GM12891 (cell line): ENCODE results near the gene PSMD5.

Source experiments
- DNase-seq: peaks from one replicate; pipeline ENCODE4 v3.0.0; 2011; ENCODE audit warnings: low spot score; ENCODE audit not compliant: insufficient read length
- FAIRE-seq: peaks from 2 replicates; lab custom pipeline; 2011; peaks lifted over from hg19 to GRCh38; lab: Jason Lieb, UNC
- PAX5 ChIP-seq: IDR thresholded peaks from 2 replicates; pipeline ENCODE4 v1.6.1; 2011; ENCODE audit warnings: low read length, moderate library complexity, mild to moderate bottlenecking; ENCODE audit not compliant: insufficient read depth, severe bottlenecking
- POLR2A ChIP-seq: IDR thresholded peaks from 2 replicates; pipeline ENCODE4 v1.6.1; 2011; ENCODE audit warnings: low read depth, low read length, control low read depth
- POLR2AphosphoS5 ChIP-seq: IDR thresholded peaks from 2 replicates; pipeline ENCODE4 v1.6.1; 2011; ENCODE audit warnings: low read depth, low read length, control low read depth
- POU2F2 ChIP-seq: IDR thresholded peaks from 2 replicates; pipeline ENCODE4 v1.6.1; 2011; ENCODE audit warnings: low read depth, mild to moderate bottlenecking, control low read depth, low read length, moderate library complexity
- SPI1 ChIP-seq: IDR thresholded peaks from 2 replicates; pipeline ENCODE4 v1.6.1; 2011; ENCODE audit warnings: low read depth, low read length, control low read depth
- TAF1 ChIP-seq: IDR thresholded peaks from 2 replicates; pipeline ENCODE4 v1.6.1; 2011; ENCODE audit warnings: low read depth, low read length, control low read depth

The PSMD5 gene

GRCh38 chr9:120855827-120856670, 13.3 kb upstream of the PSMD5 start:
- no peak for FAIRE-seq
- TF ChIP-seq POU2F2 (peak; percentile 63; the same call in 1 of the 2 replicates), POLR2AphosphoS5 (peak; percentile 23; the same call in 1 of the 2 replicates), TAF1 (no peak)
- DNase-seq = no peak

DNA sequence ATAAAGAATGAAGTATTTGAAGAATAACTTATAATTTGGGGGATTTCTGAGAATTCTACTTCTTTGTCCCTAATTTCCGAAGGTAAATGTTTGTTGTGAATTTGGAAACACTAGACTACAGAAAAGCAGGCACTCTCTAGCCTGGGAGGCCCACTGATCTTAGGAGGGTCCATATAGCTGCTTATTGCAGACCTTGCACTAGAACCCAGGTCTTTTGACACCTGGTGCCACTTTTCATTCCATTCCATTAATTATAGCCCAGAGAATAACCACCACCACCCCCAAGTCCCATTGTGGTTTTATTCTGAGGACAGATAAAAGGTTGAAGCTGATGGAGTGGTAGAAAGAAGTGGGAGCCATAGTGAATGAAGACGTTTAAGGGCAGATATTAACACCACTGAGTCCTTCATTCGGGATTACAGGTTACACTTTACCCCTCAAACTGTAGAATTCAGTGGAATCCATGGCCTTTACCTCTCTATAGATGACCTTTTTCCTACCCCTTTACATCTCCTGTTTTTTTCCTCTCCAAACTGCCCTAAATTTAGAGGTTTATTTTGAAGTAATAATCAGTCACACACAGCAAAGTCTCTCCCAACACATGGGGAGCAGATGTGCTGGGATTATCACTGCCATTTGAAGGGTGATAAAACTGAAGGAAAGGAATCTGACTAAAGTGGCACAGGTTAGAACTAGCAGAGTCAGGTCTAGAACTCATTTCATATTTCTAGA, 12.0 kb upstream of the PSMD5 start:
- FAIRE-seq (no peak), DNase-seq (no peak)
- TF ChIP-seq PAX5 (no peak), TAF1 (no peak), SPI1 (no peak), POU2F2 (no peak), POLR2A (no peak), POLR2AphosphoS5 (no peak)

GRCh38 chr9:120853198-120853597, 10.5 kb upstream of the PSMD5 start:
- no peak for TF ChIP-seq PAX5
- TF ChIP-seq SPI1 = no peak
- TF ChIP-seq POLR2A = no peak
- no peak for TF ChIP-seq POLR2AphosphoS5
- no peak for TF ChIP-seq TAF1
- TF ChIP-seq POU2F2 = no peak
- DNase-seq (no peak), FAIRE-seq (no peak)

GRCh38 chr9:120852240-120853010, 9.7 kb upstream of the PSMD5 start:
- DNase-seq (no peak), FAIRE-seq (no peak)
- TF ChIP-seq POLR2A (0 out of 2 replicates have a peak, but pooled peaks have one; percentile 26), POU2F2 (no peak)

- FAIRE-seq = no peak
- TF ChIP-seq POLR2A = no peak
- 0 out of 2 replicates have a peak, but pooled peaks have one; percentile 3 for TF ChIP-seq POLR2AphosphoS5
- DNase-seq = no peak
These were observed 8.7 kb upstream of the PSMD5 start for GRCh38 chr9:120851449-120851848.

DNA sequence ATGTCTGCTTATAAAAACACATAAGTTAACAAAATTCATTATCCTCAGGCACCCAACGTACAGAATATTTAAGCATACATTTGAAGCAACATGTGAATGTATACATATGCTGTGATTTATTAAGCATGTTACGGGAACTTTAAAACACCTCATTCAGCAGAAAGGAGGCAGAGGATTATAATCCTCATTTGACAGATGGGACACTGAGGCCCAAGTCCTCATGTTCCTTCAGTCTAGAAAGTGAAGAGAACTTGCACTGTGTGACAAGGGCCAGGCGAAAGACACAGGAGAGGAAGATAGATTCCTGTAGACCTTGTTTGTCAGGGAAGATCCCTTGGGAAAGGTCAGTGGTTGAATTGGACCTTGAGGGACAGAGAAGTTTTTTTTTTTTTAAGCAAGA, 7.6 kb upstream of the PSMD5 start:
- FAIRE-seq = no peak

GRCh38 chr9:120846906-120847305, 4.2 kb upstream of the PSMD5 start:
- TF ChIP-seq POLR2AphosphoS5 (peak; percentile 24; the same call in 1 of the 2 replicates), PAX5 (no peak), POLR2A (no peak)
- FAIRE-seq (no peak), DNase-seq (no peak)

More for the DNA sequence above, 7.6 kb upstream of the PSMD5 start:
- no peak for DNase-seq
- TF ChIP-seq SPI1 = no peak
- TF ChIP-seq PAX5 = no peak
- TF ChIP-seq POLR2A = no peak
- no peak for TF ChIP-seq POLR2AphosphoS5
- no peak for TF ChIP-seq TAF1
- TF ChIP-seq POU2F2 = no peak

DNA sequence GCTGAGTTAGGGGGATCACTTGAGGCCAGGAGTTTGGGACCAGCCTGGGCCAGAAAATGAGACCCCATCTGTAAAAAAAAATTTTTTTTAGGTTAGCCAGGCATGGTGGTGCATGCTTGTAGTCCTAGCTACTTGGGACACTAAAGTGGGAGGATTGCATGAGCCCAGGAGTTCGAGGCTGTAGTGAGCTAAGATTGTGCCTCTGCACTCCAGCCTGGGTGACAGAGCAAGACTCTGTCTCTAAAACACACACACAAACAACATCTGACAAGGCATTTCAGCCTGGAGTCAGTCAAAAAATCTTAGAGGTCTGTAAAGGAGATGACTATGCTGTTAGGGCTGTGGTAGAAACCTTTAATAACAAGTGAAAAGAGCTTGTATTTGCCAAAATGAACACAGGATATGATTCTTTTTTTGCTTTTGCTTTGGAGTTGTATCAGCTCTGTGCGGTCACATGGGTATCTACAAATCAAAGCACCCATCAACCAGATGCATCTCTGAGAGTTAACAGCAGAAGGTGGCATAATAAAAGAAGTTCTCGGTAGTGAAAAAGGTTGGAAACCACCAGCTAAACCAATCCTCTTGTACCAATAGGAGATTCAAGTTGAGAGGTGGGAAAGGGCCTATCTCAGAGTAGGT, 3.6 kb upstream of the PSMD5 start:
- no peak for TF ChIP-seq POLR2A
- no peak for TF ChIP-seq POU2F2
- TF ChIP-seq TAF1 = no peak
- no peak for TF ChIP-seq PAX5
- no peak for TF ChIP-seq SPI1
- TF ChIP-seq POLR2AphosphoS5 = no peak; the same call in 1 of the 2 replicates
- DNase-seq (no peak), FAIRE-seq (no peak)

DNA sequence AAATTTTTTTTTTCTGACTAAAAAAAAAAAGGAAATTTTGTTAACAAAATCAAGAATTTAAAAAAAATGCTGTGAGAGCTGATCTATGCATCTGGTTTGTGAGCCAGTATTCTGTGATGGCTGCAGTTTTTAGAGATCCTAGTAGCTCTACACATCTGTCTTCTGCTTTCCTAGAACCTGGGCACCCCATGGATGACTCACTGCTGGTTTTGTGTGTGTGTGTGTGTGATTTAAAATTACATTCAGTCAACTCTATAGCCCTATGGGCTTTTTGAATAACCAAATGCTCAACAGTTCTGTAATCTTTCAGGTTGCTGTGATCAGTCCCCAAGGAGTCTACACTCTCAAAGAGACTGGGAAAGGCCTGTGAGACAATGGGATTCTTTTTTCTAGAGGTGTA, 2.5 kb upstream of the PSMD5 start:
- DNase-seq (no peak), FAIRE-seq (no peak)
- TF ChIP-seq SPI1 (no peak), POLR2AphosphoS5 (no peak), TAF1 (no peak), POU2F2 (no peak), POLR2A (no peak), PAX5 (no peak)
